HepG2 (cell line): ENCODE measurements around the gene MARCHF11. TPM values are rescaled to one million over a fixed set of nuclear protein-coding genes. Genes with fewer than 3 reads are reported as not detected.

Source experiments
- ADNP ChIP-seq: sonication (generic); formaldehyde crosslinking; IDR thresholded peaks from 2 replicates; pipeline ENCODE4 v1.4.0; 2020; ENCODE audit warnings: missing genetic modification reagents
- DR1 ChIP-seq: sonication (generic); formaldehyde crosslinking; IDR thresholded peaks from 2 replicates; pipeline ENCODE4 v1.8.0; 2021; ENCODE audit warnings: mild to moderate bottlenecking, missing genetic modification reagents, inconsistent platforms
- FOXO1 ChIP-seq: sonication (generic); formaldehyde crosslinking; IDR thresholded peaks from 2 replicates; pipeline ENCODE4 v1.4.0; 2020; ENCODE audit warnings: missing genetic modification reagents
- HBP1 ChIP-seq: IDR thresholded peaks from 2 replicates; pipeline ENCODE4 v1.6.1; 2016; ENCODE audit warnings: low read depth, control low read depth
- TAF15 ChIP-seq: fragments of 200-400 bp; formaldehyde crosslinking; IDR thresholded peaks from one replicate; pipeline ENCODE4 v1.6.1; 2018; ENCODE audit warnings: mild to moderate bottlenecking, low read depth, low read length; ENCODE audit not compliant: poor library complexity, severe bottlenecking
- THAP11 ChIP-seq: IDR thresholded peaks from 2 replicates; pipeline ENCODE4 v1.6.1; 2016; ENCODE audit warnings: missing biosample characterization, missing genetic modification reagents
- ZNF337 ChIP-seq: sonication (generic); formaldehyde crosslinking; IDR thresholded peaks from 2 replicates; pipeline ENCODE4 v1.5.1; 2020; ENCODE audit warnings: missing genetic modification reagents, low read depth, mild to moderate bottlenecking, borderline replicate concordance
- ZNF33B ChIP-seq: sonication (generic); formaldehyde crosslinking; IDR thresholded peaks from 2 replicates; pipeline ENCODE4 v1.5.1; 2020; ENCODE audit warnings: mild to moderate bottlenecking, missing genetic modification reagents
- ZNF639 ChIP-seq: conservative IDR thresholded peaks from 2 replicates; pipeline ENCODE4 v1.6.1; 2018; ENCODE audit warnings: missing genetic modification reagents
- ZNF737 ChIP-seq: sonication (generic); formaldehyde crosslinking; IDR thresholded peaks from 2 replicates; pipeline ENCODE4 v1.5.0; 2020; ENCODE audit warnings: missing genetic modification reagents, mild to moderate bottlenecking, borderline replicate concordance
- ZNF83 ChIP-seq: sonication (generic); formaldehyde crosslinking; IDR thresholded peaks from 2 replicates; pipeline ENCODE4 v1.4.0; 2020; ENCODE audit warnings: missing genetic modification reagents, mild to moderate bottlenecking, borderline replicate concordance
- polyA plus RNA-seq, 8 experiments: library from polyadenylated mRNA; depleted of rRNA in 3 of 8; stranded (reverse) in 7 of 8; unstranded in 1 of 8; fragments of >200 nt; fragmentation: Illumina TruSeq in 4 of 8; extraction: Trizol in 4 of 8; gene quantifications; 2 replicates each; pipeline versions ENCODE4 v1.2.1 to v1.2.3, GENCODE V29; 2011 to 2016; ENCODE audit warnings: low read depth in 4 of 8, missing spikeins in 1 of 8, mixed read lengths in 1 of 8; ENCODE audit not compliant: insufficient read depth in 1 of 8
- total RNA-seq, 5 experiments: library from RNA; depleted of rRNA; stranded (reverse); fragments of >200 nt; fragmentation: Illumina TruSeq; extraction: Trizol; gene quantifications; 2 replicates each; pipeline ENCODE4 v1.2.3, GENCODE V29; 2016; ENCODE audit warnings: low read depth in 1 of 5

The MARCHF11 gene
- total and polyA plus RNA-seq, 2 of the 13 experiments (the other 11 are each of a cell fraction or from before 2014, with no cell fraction given) = not detected

- TF ChIP-seq ADNP = no peak
- no peak for TF ChIP-seq ZNF639 (CRISPR knock-in tag)
- no peak for TF ChIP-seq HBP1 (CRISPR knock-in tag)
- TF ChIP-seq TAF15 = no peak
- no peak for TF ChIP-seq THAP11 (CRISPR knock-in tag)
- TF ChIP-seq ZNF83 = no peak
- no peak for TF ChIP-seq FOXO1
- TF ChIP-seq ZNF337 (CRISPR knock-in tag) = no peak
- TF ChIP-seq DR1 (CRISPR knock-in tag) = no peak
- no peak for TF ChIP-seq ZNF33B
- TF ChIP-seq ZNF737 (CRISPR knock-in tag) = no peak
These were observed 571 bp upstream of the MARCHF11 start (continued) for GRCh38 chr5:16179936-16180788.
